GM12892 (cell line): Measurements from ENCODE around the gene CNTLN.

Source experiments
- POLR2A ChIP-seq: IDR thresholded peaks from 2 replicates; pipeline ENCODE4 v1.6.1; 2011; ENCODE audit warnings: low read depth, low read length, control low read depth
- POLR2AphosphoS5 ChIP-seq: IDR thresholded peaks from 2 replicates; pipeline ENCODE4 v1.6.1; 2011; ENCODE audit warnings: low read depth, low read length, control low read depth
- TAF1 ChIP-seq: IDR thresholded peaks from 2 replicates; pipeline ENCODE4 v1.6.1; 2011; ENCODE audit warnings: low read depth, mild to moderate bottlenecking, control low read depth, low read length, borderline replicate concordance

DNA sequence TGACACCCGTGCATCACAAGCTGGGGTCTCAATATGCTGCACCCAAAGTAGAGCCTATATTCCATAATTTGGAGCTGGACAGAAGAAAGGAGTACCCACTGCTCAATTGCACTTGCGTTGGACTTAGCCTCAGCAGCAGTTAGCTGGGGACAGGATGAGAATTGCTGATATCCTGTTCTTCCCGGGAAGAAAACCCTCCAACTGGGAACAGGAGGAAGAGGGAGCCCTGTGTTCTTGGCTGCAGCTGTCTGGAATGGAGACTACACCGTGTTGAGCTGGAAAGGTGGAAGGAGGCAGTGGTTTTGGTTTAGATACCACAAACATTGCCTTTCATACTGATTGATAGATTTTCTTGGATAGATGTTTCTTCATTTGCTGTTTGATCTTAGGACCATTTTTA is 24.6 kb downstream of the CNTLN start:
- no peak for TF ChIP-seq POLR2A
- TF ChIP-seq POLR2AphosphoS5, result no peak
- TF ChIP-seq TAF1, result no peak
